Left ventricle myocardium inferior (tissue), 1 donor: ENCODE measurements around the gene RANBP1. TPM values are rescaled to one million over a fixed set of nuclear protein-coding genes. Genes with fewer than 3 reads are reported as not detected.
"Not testable (repeated sequence)": the region's sequence is repeated elsewhere in the genome, so short reads cannot be mapped to it uniquely, and the experiment has no call there.

Experiments used
- DNase-seq: peaks from one replicate; pipeline ENCODE4 v3.0.0-alpha.2; 2020
- H3K27ac ChIP-seq: fragments of 200-600 bp; replicated peaks from 2 replicates; pipeline ENCODE4 v1.8.0; 2021
- H3K27me3 ChIP-seq: fragments of 200-600 bp; 2 replicates; pipeline ENCODE4 v1.8.0; 2021; ENCODE audit warnings: low read depth
- H3K36me3 ChIP-seq: fragments of 200-600 bp; 2 replicates; pipeline ENCODE4 v1.8.0; 2021
- H3K4me1 ChIP-seq: fragments of 200-600 bp; 2 replicates; pipeline ENCODE4 v1.8.0; 2021
- H3K4me3 ChIP-seq: fragments of 200-600 bp; 2 replicates; pipeline ENCODE4 v1.8.0; 2021; ENCODE audit warnings: mild to moderate bottlenecking, moderate library complexity
- H3K9me3 ChIP-seq: fragments of 200-600 bp; replicated peaks from 2 replicates; pipeline ENCODE4 v1.8.0; 2021
- CTCF ChIP-seq: fragments of 200-600 bp; IDR thresholded peaks from 2 replicates; pipeline ENCODE4 v1.8.0; 2021; ENCODE audit warnings: antibody characterized with exemption, mild to moderate bottlenecking, borderline replicate concordance
- intact Hi-C: fragments of 100-400 bp; cut with micrococcal nuclease; formaldehyde crosslinking; loops from one replicate; pipeline ENCODE4 v1.11.0; 2022
- total RNA-seq: library from RNA; stranded (reverse); fragmentation: NEBNext Ultra II Directional; extraction: Animal tissue kit (Norgen Biotek cat#: 25700); gene quantifications from one replicate; pipeline ENCODE4 v1.2.1, GENCODE V29; 2021
- donor health status: DM: no; HTN: yes; CAD: no; lungs with severe emphysema.

RANBP1 gene
- total RNA-seq, 1 donor from 2014 or later, result 39.6 TPM

DNA sequence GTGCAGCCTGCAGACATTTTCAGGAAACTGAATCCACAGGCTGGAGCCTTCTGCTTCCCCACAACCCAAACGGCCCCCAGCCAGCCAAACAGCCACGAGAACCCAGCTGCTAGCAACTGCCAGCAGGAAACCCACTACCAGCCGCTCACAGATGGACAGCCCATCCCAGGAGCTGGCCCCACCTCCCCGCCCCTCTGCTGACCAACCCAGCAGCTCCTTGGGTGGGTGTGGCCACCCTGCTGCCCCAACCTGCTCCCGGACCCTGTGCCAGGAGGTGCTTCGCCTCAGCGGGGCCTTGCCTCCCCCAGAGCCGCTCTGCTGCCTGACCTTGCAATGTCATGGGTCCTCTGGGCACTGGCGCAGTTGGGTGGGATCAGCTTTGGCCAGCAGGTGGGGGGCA is 43.2 kb downstream of the RANBP1 start:
- DNase-seq, result no peak
- H3K36me3 ChIP-seq, result no peaks in the 10 kb centered on the region
- intact Hi-C loops, result loop anchor here (5.0 kb wide), 1 partner anchor 128 kb away; no protein-coding TSS in a partner anchor
- no peak overlapping the region for H3K27ac ChIP-seq
- no peak overlapping the region for H3K4me3 ChIP-seq
- no peaks in the 10 kb centered on the region for H3K9me3 ChIP-seq
- TF ChIP-seq CTCF, result no peak
- peaks cover 3% of the 10 kb centered on the region for H3K4me1 ChIP-seq
- H3K27me3 ChIP-seq, result peaks cover 25% of the 10 kb centered on the region

DNA sequence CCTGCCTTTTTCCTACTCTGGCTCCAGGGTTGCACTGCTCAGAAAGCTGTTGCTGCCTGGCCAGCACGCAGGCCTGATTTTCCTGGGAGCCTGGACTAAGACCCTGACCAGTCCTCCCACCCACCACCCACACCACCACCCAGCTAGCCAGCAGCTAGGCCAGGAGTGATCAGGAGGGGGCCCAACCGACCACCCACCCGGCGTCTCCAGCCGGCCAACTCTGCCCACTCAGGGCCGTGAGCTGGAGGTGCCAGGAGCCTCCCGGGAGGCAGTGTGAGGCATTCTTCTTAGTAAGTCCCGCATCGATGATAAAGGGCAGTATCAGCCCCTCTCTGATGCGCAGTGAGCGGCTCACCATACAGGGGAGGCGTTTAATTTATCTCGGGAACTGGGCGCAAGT is 43.6 kb downstream of the RANBP1 start:
- intact Hi-C loops, result loop anchor here (5.0 kb wide), 1 partner anchor 128 kb away; no protein-coding TSS in a partner anchor
- peaks cover 22% of the 10 kb centered on the region for H3K27me3 ChIP-seq
- H3K4me3 ChIP-seq, H3K36me3 ChIP-seq, H3K27ac ChIP-seq, DNase-seq, H3K4me1 ChIP-seq, H3K9me3 ChIP-seq: not testable (repeated sequence)

GRCh38 chr22:20160041-20160440 is 44.1 kb downstream of the RANBP1 start:
- Histone ChIP-seq H3K9me3 (no peaks in the 10 kb centered on the region), H3K4me3 (no peak overlapping the region), H3K27me3 (peaks cover 17% of the 10 kb centered on the region), H3K4me1 (peaks cover 3% of the 10 kb centered on the region), H3K36me3 (no peaks in the 10 kb centered on the region), H3K27ac (no peak overlapping the region)
- DNase-seq, result no peak
- intact Hi-C loops, result no loop called here
- TF ChIP-seq CTCF, result no peak

DNA sequence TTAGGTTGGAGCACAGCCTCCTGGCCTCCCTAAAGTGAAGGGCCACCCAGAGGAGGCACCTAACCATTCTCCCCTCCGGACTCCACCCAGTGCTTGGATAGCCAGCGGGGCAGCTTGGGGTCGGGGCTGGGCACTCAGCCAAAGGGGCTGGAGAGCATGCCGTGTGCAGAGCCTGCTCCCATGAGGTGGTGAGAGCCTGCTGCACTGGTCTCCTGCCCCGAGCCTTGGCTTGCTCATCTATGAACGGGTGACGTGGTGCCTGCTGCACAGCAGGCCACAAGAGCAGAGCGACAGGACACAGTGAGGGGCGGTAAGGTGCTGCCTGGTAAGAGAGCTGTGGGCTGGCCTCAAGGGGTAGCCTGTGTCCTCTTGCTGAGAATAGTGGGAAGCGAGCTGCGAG is 49.0 kb downstream of the RANBP1 start:
- no peak overlapping the region for H3K27ac ChIP-seq
- peaks cover 21% of the 10 kb centered on the region for H3K27me3 ChIP-seq
- intact Hi-C loops, result no loop called here
- H3K4me3 ChIP-seq, result no peak overlapping the region
- no peak for TF ChIP-seq CTCF
- no peaks in the 10 kb centered on the region for H3K4me1 ChIP-seq
- DNase-seq, result no peak
- no peaks in the 10 kb centered on the region for H3K9me3 ChIP-seq
- H3K36me3 ChIP-seq, result no peaks in the 10 kb centered on the region

GRCh38 chr22:20165421-20165820 is 49.5 kb downstream of the RANBP1 start:
- no peaks in the 10 kb centered on the region for H3K36me3 ChIP-seq
- H3K27me3 ChIP-seq, result peaks cover 21% of the 10 kb centered on the region
- intact Hi-C loops, result no loop called here
- DNase-seq, result no peak
- H3K4me3 ChIP-seq, result no peak overlapping the region
- TF ChIP-seq CTCF, result no peak
- H3K9me3 ChIP-seq, result no peaks in the 10 kb centered on the region
- no peak overlapping the region for H3K27ac ChIP-seq
- H3K4me1 ChIP-seq, result no peaks in the 10 kb centered on the region

DNA sequence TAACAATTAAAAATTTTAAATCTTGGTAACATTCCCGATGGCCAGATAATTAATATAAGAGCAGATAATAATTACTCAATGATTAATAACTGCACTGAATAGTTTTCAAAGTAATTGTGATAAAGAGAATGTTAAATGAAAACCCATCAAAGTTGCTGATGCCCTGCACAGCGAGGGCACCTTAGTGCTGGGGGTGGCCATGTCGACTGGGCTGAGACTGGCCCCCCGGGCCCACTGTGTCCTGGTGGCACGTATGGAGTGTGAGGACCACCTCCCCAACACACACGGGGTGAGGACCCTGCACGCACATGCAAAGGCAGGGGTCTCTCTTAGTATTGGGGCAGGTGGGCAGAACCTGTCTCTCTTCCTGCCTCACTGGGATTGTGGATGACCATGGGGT is 50.0 kb downstream of the RANBP1 start:
- intact Hi-C loops, result no loop called here
- TF ChIP-seq CTCF, result no peak
- Histone ChIP-seq H3K4me1 (no peaks in the 10 kb centered on the region), H3K27me3 (peaks cover 21% of the 10 kb centered on the region), H3K27ac (no peak overlapping the region), H3K4me3 (no peak overlapping the region), H3K9me3 (no peaks in the 10 kb centered on the region), H3K36me3 (no peaks in the 10 kb centered on the region)
- no peak for DNase-seq
